HG03060 (cell line): Measurements from ENCODE around the gene COQ7.
A peak's percentile ranks its signal among the peaks of the same experiment; 100 is the strongest.

Experiments
- ATAC-seq: cut with Tn5 transposase; IDR thresholded peaks from one replicate; pipeline ENCODE4 v1.9.1; 2021; ENCODE audit warnings: low read depth, moderate number of reproducible peaks; ENCODE audit not compliant: unreplicated experiment

COQ7 gene

DNA sequence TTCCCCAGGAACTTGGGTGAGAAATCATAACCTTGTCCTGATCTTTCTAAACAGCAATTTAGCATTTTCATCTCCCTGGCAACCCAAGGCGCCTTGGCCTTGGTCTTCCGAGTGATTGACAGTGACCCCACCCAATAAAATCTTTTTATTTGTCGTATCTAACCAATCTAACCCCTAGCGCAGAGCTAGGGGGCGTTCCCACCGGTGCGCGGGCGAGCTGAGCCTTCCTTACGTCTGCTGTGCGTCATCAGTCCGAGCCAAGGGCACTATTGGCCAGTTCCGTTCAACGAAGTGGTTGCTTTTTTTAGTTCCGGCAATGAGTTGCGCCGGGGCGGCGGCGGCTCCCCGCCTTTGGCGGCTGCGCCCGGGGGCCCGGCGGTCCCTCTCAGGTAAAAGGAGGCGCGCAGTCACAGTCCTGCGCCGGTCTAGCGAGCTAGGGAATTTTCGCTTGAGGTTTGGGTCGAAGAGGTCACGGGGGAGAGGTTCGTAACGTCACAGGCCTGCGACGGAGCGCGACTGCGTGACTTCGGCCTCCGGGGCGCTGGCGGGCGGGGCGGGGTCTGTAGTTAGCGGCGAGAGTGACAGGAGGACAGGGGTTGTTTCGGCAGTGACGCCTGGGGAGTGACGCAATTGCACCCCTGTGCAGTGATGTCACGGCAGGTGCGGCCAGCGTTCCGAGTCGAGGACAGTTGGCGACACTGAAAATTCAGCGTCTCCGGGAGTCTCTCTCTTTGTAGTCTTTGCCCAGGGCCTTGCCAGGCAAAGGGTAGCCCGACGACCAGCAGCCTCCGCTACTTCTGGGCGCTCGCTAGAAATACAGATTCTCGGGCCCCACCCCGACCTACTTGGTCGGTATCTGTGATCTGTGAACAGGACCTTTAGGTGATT, at the start of gene COQ7:
Gene COQ7 (plus strand): TSS at position 266 of the 888 bp plus-strand sequence. CDS start 51 bp downstream, at position 317.
- peak; percentile 88 for ATAC-seq

DNA sequence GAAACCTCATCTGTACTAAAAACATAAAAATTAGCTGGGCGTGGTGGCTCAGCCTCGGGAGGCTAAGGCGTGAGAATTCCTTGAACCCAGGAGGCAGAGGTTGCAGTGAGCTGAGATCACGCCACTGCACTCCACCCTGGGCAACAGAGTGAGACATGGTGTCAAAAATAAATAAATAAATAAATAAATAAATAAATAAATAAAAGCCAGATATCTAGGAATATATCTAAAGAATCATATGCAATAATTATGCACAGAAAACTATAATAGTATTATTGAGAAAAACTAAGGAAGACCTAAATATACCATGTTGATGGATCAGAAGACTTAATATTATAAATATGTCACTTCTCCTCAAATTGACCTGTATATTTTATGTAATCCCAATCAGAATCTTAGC, 46.7 kb upstream of the COQ7 start:
- no peak for ATAC-seq

DNA sequence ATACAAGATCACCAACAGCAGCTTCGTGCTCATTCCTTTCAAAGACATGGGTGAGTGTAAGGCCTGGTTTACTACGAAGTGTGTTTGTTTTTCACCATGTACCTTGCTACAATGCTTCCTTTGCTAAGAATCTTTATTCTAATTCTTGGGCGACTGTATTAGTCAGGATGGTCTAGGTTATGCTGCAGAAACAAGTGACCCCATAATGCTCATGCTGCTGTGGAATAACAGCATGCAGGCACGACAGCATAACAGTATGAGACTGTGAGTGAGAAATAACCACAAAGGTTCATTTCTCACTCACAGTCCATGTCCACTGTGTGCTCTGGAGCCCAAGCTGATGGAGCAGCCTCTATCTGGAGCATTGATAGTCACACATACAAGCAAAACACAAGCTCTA, 45.7 kb upstream of the COQ7 start:
- no peak for ATAC-seq

DNA sequence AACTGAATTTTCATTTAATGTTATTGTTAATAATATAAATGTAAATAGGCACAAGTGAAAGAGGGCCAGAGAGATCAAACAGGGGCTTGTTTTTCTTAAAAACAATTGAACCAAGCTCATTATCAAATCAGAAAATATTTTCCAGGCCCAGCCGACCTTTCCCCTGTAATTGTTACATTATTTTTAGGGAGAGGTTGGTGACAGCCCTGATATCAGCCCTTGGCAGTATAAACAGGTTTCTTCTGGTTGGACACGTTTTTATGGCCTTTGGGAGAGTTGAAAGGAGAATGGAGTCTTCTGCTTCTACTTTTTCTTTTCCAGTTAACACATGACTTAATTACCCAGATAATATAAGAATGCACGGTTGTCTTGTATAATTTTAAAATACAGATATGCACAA, 40.0 kb upstream of the COQ7 start:
- ATAC-seq = no peak

DNA sequence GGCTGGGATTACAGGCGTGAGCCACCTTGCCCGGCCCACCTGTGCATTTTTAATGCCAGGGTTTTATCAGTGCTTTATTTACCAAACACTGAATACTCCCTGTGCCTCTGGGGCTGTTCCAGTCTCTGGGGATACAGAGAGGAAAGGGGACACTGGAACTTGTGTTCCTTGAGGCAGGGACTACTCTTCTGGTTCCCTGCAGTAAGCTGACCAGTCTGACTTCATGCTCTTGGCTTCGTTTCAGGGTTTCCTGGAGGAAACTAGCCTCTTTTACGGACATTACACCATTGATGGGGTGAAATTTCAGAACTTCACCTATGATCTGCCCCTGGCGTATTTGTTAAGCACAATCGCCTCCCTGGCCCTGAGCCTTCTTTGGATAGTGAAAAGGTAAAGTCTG, 37.4 kb upstream of the COQ7 start:
- ATAC-seq = no peak

DNA sequence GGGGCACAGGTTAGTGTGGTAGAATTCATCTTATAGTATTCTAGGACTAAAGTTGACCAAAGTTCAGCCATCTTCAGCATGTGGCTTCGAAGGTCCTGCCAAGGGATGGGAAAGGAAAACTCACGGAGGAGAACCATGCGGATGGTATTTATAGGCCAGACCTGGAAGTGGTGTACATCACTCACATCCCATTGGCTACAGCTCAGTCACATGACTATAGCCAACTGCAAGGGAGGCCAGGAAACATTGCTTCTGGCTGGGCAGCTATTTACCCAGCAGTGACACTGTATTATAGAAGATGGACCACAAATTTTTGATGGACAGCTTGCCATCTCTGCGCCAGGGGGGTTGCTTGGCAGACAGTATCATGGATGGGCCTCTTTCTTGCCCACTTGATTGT, 35.7 kb upstream of the COQ7 start:
- ATAC-seq = no peak

DNA sequence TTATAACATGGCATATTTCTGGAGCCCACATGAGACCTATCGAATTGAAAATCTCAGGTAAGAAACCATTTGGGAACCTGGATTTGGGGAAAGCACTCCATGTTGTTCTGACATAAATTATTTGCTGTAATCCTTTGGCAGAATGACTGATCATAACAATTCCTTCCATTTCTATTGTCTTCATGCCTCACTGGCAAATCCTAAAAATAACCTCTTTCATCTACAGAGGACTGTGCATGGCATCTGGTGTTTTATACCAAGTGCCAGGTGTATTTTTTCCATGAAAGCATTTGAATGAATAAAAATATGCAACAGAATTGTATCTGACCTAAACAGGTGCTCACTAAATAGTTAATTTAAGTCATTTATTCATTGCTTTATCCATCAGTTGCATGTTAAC, 33.7 kb upstream of the COQ7 start:
- no peak for ATAC-seq

DNA sequence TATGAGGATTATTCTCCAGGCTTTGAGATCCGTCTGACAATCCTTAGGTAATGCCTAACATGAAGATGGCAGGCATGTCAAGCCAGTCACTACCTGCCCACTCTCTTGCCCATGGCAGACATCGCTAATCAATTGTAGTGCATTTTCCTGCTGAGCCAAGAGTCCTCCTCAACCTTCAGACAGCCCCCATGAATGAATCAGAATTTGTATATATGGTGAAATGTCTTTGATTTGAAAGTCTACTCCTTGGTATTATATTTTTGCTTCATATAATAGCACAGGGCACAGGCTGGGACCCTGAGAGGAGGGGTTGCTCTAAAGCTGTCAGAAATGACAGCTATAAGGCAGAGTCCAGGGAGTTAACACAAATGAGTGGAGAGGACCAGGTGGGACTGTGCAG, 27.0 kb upstream of the COQ7 start:
- no peak for ATAC-seq

DNA sequence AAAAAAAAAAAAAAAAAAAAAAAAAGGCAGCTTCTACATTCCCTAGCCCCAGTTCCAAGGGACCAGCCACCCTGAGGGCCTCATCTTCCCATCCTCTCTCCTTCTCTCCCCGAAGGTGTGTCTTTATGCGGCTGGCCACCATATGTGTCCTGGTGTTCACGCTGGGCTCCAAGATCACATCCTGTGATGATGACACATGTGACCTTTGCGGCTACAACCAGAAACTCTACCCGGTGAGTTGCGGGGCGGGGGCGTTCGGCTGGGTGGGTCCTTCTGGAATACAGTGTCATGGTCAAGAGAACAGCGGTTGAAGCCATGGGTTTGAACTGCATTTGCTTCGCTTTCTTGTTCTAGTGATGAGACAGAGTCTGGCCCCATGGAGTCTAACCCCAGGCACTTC, 22.6 kb upstream of the COQ7 start:
- ATAC-seq = no peak

DNA sequence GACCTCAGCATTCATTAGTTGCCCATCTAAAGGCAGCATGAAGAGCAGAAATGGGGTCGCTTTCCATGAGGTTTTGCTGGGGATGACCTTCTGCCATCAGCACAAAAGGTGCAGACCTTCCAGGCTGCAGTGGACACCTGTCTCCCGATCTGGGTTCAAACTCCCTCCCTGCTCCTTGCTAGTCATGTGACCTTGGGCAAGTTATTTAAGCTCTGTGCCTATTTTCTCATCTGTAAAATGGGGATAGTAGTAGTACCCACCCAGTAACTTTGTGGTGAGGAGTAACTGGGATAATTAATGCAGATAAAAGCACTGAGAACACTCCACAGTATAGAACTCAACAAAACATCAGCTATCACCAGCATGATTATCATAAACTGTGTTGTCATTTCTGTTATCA, 21.4 kb upstream of the COQ7 start:
- no peak for ATAC-seq

DNA sequence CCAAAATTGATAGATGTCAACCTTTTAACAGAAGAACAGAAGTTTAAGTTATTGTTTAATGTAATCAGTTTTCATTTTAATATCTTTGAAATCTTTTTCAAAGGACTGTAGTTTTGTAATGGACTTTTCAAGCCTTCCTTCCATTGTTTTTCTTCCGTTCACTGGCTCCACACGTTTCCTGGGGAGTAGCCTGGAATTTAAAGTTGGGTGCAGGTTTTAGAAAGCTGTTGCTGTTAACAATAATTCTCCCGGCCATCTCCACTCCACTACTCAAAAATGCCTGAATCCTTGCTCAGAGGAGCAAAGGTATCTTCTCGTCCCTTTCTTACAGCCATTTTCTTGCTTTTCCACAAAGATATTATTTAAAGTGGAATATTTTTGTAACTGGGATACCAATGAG, 4.7 kb upstream of the COQ7 start:
- no peak for ATAC-seq

DNA sequence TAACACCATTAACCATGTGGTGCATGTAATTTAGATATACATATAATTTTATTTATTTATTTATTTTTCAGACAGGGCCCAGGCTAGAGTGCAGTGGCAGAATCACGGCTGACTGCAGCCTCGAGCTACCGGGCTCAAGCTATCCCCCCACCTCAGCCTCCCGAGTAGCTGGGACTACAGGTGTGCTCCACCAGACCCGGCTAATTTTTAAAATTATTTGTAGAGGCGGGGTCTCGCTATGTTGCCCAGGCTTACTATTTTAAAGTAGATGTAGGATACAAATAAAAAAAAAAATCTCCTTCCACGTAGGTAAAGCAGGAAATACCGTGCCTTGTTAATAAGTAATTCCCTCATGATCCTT, 446 bp upstream of the COQ7 start:
- ATAC-seq = no peak

DNA sequence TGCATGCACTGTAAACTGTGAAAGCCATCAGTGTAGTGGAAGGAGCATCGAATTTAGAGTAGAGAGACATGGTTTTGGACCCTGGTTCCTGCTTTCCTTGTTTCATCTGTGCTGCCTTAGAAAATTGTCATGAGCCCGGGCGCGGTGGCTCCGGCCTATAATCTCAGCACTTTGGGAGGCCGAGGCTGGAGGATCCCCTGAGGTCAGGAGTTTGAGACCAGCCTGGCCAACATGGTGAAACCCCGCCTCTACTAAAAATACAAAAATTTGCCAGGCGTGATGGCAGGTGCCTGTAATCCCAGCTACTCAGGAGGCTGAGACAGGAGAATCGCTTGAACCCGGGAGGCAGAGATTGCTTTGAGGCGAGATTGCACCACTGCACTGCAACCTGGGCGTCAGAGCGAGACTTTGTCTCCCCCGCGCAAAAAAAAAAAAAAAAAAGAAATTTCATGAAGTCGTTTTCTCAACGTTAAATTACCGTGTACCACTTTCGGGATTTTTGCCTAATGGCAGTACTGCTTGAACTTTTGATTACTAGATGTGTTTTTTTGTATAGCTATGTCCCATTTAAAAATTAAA, 912 bp downstream of the COQ7 start:
- ATAC-seq = no peak

DNA sequence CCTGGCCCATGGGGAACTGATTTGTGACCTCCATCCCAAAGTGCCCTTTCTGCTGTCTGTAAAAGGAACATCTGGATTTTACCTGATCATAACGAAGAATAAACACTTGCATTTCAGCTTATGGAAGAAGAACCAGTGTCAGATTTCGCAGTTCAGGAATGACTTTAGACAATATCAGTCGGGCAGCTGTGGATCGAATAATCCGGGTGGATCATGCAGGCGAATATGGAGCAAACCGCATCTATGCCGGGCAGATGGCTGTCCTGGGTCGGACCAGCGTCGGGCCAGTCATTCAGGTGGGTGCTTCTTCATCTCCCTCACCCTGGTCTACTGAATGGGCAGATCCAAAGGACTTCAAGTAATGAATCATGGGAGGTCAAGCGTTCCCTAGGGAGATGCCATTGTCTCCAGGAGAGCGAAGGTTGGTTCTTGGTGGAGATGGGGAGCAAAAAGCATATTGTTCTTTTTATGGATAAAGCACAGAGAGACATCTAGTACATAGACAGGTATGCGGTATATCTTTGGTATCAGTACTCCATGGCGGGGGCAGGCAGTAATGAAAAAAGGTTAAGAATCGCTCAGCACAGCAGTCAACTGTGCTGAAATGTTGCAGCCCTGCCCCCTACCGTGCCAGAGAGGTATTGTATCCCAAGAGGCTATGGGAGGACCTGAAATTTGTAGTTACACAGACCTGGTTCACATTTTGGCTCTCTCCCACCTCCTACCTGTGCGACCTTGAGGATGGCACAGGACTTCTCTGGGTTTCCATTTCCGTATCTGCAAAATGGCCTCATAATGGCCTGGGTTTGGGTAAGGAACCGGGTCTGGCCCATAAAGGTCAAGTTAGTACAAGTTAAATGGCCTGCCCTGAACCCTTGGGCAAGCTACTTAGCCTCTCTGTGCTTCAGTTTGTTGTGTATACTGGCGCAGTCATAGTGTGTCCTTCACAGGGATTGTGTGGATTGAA, 4.7 kb downstream of the COQ7 start:
- no peak for ATAC-seq

DNA sequence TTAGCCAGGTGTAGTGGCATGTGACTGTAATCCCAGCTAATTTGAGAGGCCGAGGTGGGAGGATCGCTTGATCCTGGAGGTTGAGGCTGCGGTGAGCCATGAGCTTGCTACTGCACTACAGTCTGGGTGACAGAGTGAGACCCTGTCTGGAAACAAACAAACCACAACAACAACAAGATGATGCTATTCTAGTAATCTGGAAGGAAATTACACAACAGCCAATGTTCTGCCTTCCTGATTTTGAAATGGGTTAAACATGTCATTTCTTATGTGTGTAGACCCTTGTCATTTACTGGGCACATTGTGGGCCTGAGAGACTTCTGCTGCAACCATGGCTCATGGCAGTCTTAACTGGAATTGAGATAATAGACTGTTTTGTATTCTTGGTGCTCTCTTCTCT, 5.9 kb downstream of the COQ7 start:
- no peak for ATAC-seq

DNA sequence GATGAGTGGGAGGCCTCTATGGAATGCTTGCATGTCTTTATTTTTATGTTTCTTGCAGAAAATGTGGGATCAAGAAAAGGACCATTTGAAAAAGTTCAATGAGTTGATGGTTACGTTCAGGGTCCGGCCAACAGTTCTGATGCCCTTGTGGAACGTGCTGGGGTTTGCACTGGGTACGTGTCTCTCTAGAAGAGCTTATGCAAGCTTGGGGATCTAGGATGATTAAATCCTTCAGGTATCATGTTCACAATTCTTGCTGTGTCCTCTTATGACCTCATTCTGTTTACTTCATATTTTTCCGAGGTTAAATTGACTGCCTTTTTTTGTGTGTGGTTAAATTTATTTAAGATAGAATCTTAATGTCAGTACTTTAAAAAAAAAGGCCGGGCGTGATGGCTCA, 6.4 kb downstream of the COQ7 start:
- no peak for ATAC-seq

DNA sequence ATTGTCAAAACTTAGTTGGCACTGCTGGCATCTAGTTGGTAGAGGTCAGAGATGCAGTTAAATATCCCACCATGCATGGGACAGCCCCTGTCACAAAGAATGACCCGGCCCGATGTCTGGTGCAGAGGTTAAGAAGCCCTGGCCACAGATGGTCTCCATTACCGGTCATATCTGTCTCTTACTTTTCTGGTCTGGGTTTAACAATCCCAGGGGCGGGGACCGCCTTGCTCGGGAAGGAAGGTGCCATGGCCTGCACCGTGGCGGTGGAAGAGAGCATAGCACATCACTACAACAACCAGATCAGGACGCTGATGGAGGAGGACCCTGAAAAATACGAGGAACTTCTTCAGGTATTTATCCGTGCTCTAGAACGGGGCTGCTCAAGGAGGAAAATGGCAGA, 8.1 kb downstream of the COQ7 start:
- ATAC-seq = no peak

DNA sequence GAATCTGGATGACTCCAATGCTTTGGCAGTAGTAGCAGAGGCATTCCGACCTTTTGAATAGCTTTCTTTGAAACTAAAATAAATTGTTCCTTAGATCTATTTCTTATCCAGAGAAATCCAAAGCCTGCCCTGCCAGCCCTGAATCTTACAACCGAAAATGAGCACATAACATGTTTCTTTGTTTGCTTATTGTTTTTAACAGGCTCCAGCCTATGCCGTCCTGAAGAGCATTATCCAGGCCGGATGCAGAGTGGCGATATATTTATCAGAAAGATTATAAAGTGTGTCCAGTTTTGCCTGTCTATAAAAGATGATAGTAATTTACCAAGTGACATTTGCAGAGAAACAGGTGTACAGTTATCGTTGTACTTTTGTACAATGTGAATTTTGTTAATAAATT, 10.5 kb downstream of the COQ7 start:
- ATAC-seq = no peak

DNA sequence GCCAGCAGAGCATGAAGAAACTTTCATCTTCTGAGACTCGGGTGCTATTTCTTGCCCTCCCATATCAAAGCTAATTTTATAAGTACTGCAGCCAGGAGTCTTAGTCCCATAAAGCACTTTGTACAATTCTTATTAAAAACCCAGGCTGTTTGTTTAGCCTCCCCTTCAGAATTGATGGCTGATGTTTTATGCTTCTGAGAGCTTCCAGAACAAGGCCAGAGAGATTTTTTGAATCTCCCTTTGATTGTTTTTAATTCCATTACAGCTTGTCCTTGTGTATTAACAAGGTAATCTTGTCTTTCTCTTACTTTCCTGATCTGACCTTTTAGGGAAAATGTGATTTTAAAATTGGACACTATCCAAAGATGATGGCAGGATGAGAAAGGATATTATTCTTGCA, 16.3 kb downstream of the COQ7 start:
- no peak for ATAC-seq

DNA sequence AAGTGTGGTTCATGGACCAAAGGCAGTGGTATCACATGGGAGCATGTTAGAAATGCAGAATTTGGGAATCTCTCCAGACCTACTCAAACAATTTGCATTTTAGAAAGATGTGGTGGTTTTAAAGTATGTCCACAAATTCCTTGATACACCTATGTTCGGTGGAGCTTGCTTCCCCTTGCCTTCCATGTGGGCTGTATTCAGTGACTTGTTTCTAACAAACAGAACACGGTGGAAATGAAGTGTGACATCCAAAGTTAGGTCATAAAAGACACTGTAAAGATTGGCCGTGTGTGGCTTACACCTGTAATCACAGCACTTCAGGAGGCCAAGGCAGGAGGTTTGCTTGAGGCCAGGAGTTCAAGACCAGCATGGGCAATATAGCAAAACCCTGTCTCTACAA, 16.7 kb downstream of the COQ7 start:
- ATAC-seq = no peak

DNA sequence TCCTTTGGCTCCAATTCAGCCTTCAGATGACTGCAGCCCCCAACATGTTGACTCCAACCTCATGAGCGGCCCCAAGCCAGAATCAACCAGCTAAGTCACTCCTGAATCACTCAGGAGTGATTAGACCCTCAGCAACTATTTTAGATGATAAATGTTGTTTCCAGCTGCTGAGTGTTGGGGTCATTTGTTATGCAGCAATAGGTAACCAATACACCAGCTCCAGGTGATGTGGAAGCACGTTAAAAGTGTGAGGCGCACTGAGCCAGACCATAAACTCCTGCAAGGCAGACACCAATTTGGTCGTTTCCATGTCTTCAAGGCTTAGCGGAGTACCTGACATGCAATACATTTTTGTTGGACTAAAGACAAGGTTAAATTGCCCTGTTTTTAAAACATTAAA, 17.5 kb downstream of the COQ7 start:
- no peak for ATAC-seq
